Neural cell (in vitro differentiated cells): ENCODE results near the gene GATA2.

ENCODE experiments used
- CTCF ChIP-seq: fragments of 450-650 bp; IDR thresholded peaks from 2 replicates; pipeline ENCODE4 v1.5.1; 2014; ENCODE audit warnings: antibody characterized with exemption, mild to moderate bottlenecking, moderate library complexity; ENCODE audit not compliant: poor library complexity, severe bottlenecking
- EP300 ChIP-seq: fragments of 450-650 bp; conservative IDR thresholded peaks from 2 replicates; pipeline ENCODE4 v1.6.1; 2014; ENCODE audit warnings: antibody characterized with exemption, mild to moderate bottlenecking, moderate library complexity; ENCODE audit not compliant: poor library complexity, severe bottlenecking
- EZH2 ChIP-seq: fragments of 200-600, 300-800 bp; shearing (Covaris generic), sonication (generic); IDR thresholded peaks from 2 replicates; pipeline ENCODE4 v1.6.1; 2014; ENCODE audit warnings: antibody characterized with exemption, low read length, borderline replicate concordance, mild to moderate bottlenecking; ENCODE audit not compliant: insufficient read depth, poor library complexity, severe bottlenecking
- MXI1 ChIP-seq: fragments of 450-650 bp; conservative IDR thresholded peaks from 2 replicates; pipeline ENCODE4 v1.6.1; 2014; ENCODE audit warnings: antibody characterized with exemption, mild to moderate bottlenecking; ENCODE audit not compliant: poor library complexity, severe bottlenecking

DNA sequence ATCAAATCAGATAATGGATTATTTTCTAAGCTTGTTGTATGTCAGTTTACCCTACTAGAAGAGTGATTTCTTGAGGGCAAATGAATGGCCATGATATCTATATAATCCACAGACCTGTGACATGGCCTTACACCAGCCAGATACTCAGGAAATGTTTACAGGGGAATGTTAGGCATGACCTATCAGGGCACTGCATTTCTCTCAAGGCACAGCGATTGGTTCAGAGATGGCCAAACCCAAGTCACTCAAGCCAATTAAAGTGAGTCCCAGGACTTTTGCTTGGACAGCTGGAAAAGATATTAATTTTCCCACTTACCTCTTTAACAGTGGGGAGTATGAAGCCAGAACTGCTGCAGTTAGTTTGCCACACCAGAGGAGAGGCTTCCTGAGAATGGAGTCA, 28.7 kb upstream of the GATA2 start:
- no peak for TF ChIP-seq CTCF
- TF ChIP-seq MXI1 = no peak
- TF ChIP-seq EP300 = no peak
- no peak for TF ChIP-seq EZH2
